HEK293 (cell line): ENCODE measurements around the gene ZNF439.
"Not testable (repeated sequence)": the region's sequence is repeated elsewhere in the genome, so short reads cannot be mapped to it uniquely, and the experiment has no call there.

Experiments
- CTCF ChIA-PET: fragments of 350-600 bp; formaldehyde crosslinking; extraction: SDS; loops from one replicate; lab custom pipeline; 2021; ENCODE audit warnings: antibody characterized with exemption; lab: Yijun Ruan, JAX
- POLR2A ChIA-PET: fragments of 300-600 bp; formaldehyde crosslinking; extraction: SDS; loops from one replicate; lab custom pipeline; 2020; ENCODE audit warnings: antibody characterized with exemption, inconsistent platforms; lab: Yijun Ruan, JAX
- H3K27ac ChIP-seq: fragments of 200-500 bp; sonication (Bioruptor generic); 2 replicates; pipeline ENCODE4 v1.5.1; 2014; ENCODE audit warnings: low read depth, low read length, control low read depth, inconsistent platforms; ENCODE audit errors: extremely low read depth
- H3K36me3 ChIP-seq, 2 experiments: fragments of 200-500 bp in 1 of 2; sonication (Bioruptor generic) in 1 of 2; 1 replicate in 1 of 2; 2 replicates in 1 of 2; pipeline ENCODE4 v1.5.1; 2014 to 2017; ENCODE audit warnings: inconsistent platforms in 2 of 2, low read length in 2 of 2; ENCODE audit not compliant: control insufficient read depth in 2 of 2, insufficient read depth in 1 of 2
- H3K4me1 ChIP-seq: fragments of 200-500 bp; sonication (Bioruptor generic); 2 replicates; pipeline ENCODE4 v1.5.1; 2014; ENCODE audit warnings: mild to moderate bottlenecking, low read length, inconsistent platforms; ENCODE audit not compliant: control insufficient read depth, insufficient read depth
- H3K4me3 ChIP-seq: 2 replicates; pipeline ENCODE4 v1.5.1; 2011; ENCODE audit warnings: low read depth, mild to moderate bottlenecking, control low read depth, low read length, moderate library complexity
- H3K9me3 ChIP-seq: fragments of 200-500 bp; sonication (Bioruptor generic); 2 replicates; pipeline ENCODE4 v1.5.1; 2014; ENCODE audit warnings: low read depth, low read length, inconsistent platforms; ENCODE audit not compliant: control insufficient read depth, insufficient read depth
- MYNN ChIP-seq: fragments of 450-650 bp; formaldehyde crosslinking; IDR thresholded peaks from 2 replicates; pipeline ENCODE4 v1.5.1; 2016; ENCODE audit warnings: missing biosample characterization, missing genetic modification characterization, borderline replicate concordance
- OVOL3 ChIP-seq: fragments of 450-650 bp; formaldehyde crosslinking; IDR thresholded peaks from 2 replicates; pipeline ENCODE4 v1.5.1; 2016; ENCODE audit warnings: missing biosample characterization, missing genetic modification characterization
- SALL2 ChIP-seq: fragments of 450-650 bp; formaldehyde crosslinking; IDR thresholded peaks from 2 replicates; pipeline ENCODE4 v1.5.0; 2017; ENCODE audit warnings: missing biosample characterization, mild to moderate bottlenecking, missing genetic modification characterization, borderline replicate concordance
- ZBTB44 ChIP-seq: fragments of 450-650 bp; IDR thresholded peaks from 2 replicates; pipeline ENCODE4 v1.5.1; 2018; ENCODE audit warnings: missing biosample characterization, mild to moderate bottlenecking, missing genetic modification characterization
- ZBTB49 ChIP-seq: fragments of 450-650 bp; formaldehyde crosslinking; IDR thresholded peaks from 2 replicates; pipeline ENCODE4 v1.5.1; 2016; ENCODE audit warnings: missing biosample characterization, missing genetic modification characterization, low read depth
- ZNF155 ChIP-seq: fragments of 450-650 bp; formaldehyde crosslinking; IDR thresholded peaks from 2 replicates; pipeline ENCODE4 v1.5.1; 2016; ENCODE audit warnings: missing biosample characterization, missing genetic modification characterization
- ZNF157 ChIP-seq: fragments of 450-650 bp; formaldehyde crosslinking; IDR thresholded peaks from 2 replicates; pipeline ENCODE4 v1.5.1; 2016; ENCODE audit warnings: missing biosample characterization, missing genetic modification characterization
- ZNF354C ChIP-seq: fragments of 450-650 bp; formaldehyde crosslinking; IDR thresholded peaks from 2 replicates; pipeline ENCODE4 v1.5.1; 2016; ENCODE audit warnings: missing biosample characterization, missing genetic modification characterization, low read depth, borderline replicate concordance
- ZNF513 ChIP-seq: fragments of 450-650 bp; IDR thresholded peaks from 2 replicates; pipeline ENCODE4 v1.5.1; 2018; ENCODE audit warnings: missing biosample characterization, missing genetic modification characterization
- ZNF518A ChIP-seq: fragments of 450-650 bp; formaldehyde crosslinking; conservative IDR thresholded peaks from 2 replicates; pipeline ENCODE4 v1.5.1; 2016; ENCODE audit warnings: low read depth, missing biosample characterization, missing genetic modification characterization
- ZNF585B ChIP-seq: fragments of 450-650 bp; formaldehyde crosslinking; IDR thresholded peaks from 2 replicates; pipeline ENCODE4 v1.5.1; 2016; ENCODE audit warnings: missing biosample characterization, missing genetic modification characterization
- ZNF621 ChIP-seq: fragments of 450-650 bp; formaldehyde crosslinking; IDR thresholded peaks from 2 replicates; pipeline ENCODE4 v1.5.1; 2017; ENCODE audit warnings: missing biosample characterization, missing genetic modification characterization
- ZNF645 ChIP-seq: fragments of 450-650 bp; formaldehyde crosslinking; IDR thresholded peaks from 2 replicates; pipeline ENCODE4; 2016; ENCODE audit warnings: missing biosample characterization, missing genetic modification characterization
- ZNF654 ChIP-seq: fragments of 450-650 bp; formaldehyde crosslinking; IDR thresholded peaks from 2 replicates; pipeline ENCODE4 v1.5.1; 2016; ENCODE audit warnings: low read depth, missing biosample characterization, missing genetic modification characterization
- ZNF777 ChIP-seq: fragments of 450-650 bp; formaldehyde crosslinking; IDR thresholded peaks from 2 replicates; pipeline ENCODE4 v1.5.1; 2017; ENCODE audit warnings: missing biosample characterization, missing genetic modification characterization, borderline replicate concordance

ZNF439 gene

GRCh38 chr19:11873762-11874161 lies 25.2 kb downstream of the ZNF439 start:
- H3K4me1 ChIP-seq, result no peaks in the 10 kb centered on the region
- no peaks in the 10 kb centered on the region for H3K9me3 ChIP-seq

GRCh38 chr19:11879687-11880266 lies 31.3 kb downstream of the ZNF439 start:
- H3K9me3 ChIP-seq, H3K27ac ChIP-seq: not testable (repeated sequence)
- CTCF ChIA-PET, result interaction anchor here (0.6 to 1.7 kb wide), 8 partner anchors 10 to 383 kb away, joined by 3 to 8 read pairs (median 5); partner anchors contain the start of gene ZNF700
- TF ChIP-seq ZNF654, result peak; percentile 41
- TF ChIP-seq, all 188 proteins: peak for 1; not testable (repeated sequence) for 187
- H3K4me3 ChIP-seq, H3K4me1 ChIP-seq, POLR2A ChIA-PET, H3K36me3 ChIP-seq: not testable (repeated sequence)

More at GRCh38 chr19:11873762-11874161, 25.2 kb downstream of the ZNF439 start:
- TF ChIP-seq SALL2 (tag by site-specific recombination) (no peak), ZNF157 (no peak), ZBTB44 (tag by site-specific recombination) (no peak)
- TF ChIP-seq, all 188 proteins: peak for 0
- Histone ChIP-seq H3K4me3 (no peak overlapping the region), H3K27ac (no peak overlapping the region), H3K36me3 (no peaks in the 10 kb centered on the region)
- ChIA-PET CTCF (interaction anchor here (0.6 kb wide), 2 partner anchors 14 to 475 kb away, joined by 3 to 5 read pairs; no protein-coding TSS in a partner anchor), POLR2A (no interaction called here)

- TF ChIP-seq ZNF155 (tag by site-specific recombination) (no peak), ZBTB49 (tag by site-specific recombination) (no peak), ZNF621 (tag by site-specific recombination) (no peak), ZNF354C (tag by site-specific recombination) (no peak), ZNF518A (no peak), ZNF777 (tag by site-specific recombination) (no peak), ZNF585B (tag by site-specific recombination) (no peak), OVOL3 (tag by site-specific recombination) (no peak), ZNF645 (tag by site-specific recombination) (no peak), ZNF513 (no peak), MYNN (no peak)
- Histone ChIP-seq H3K4me1 (no peaks in the 10 kb centered on the region), H3K4me3 (no peak overlapping the region), H3K9me3 (no peaks in the 10 kb centered on the region), H3K27ac (no peak overlapping the region), H3K36me3 (no peaks in the 10 kb centered on the region)
- ChIA-PET CTCF (interaction anchor here (0.6 to 1.7 kb wide), 8 partner anchors 11 to 801 kb away, joined by 3 to 8 read pairs (median 5); partner anchors contain the start of gene DHPS), POLR2A (no interaction called here)
Observed at GRCh38 chr19:11880598-11880997, 32.1 kb downstream of the ZNF439 start.
